GM21367 (cell line): ENCODE measurements around the gene UQCRC2.
"Not testable (repeated sequence)": the region's sequence is repeated elsewhere in the genome, so short reads cannot be mapped to it uniquely, and the experiment has no call there.

Source experiments
- ATAC-seq: cut with Tn5 transposase; IDR thresholded peaks from one replicate; pipeline ENCODE4 v1.9.1; 2021; ENCODE audit not compliant: unreplicated experiment

UQCRC2 gene

DNA sequence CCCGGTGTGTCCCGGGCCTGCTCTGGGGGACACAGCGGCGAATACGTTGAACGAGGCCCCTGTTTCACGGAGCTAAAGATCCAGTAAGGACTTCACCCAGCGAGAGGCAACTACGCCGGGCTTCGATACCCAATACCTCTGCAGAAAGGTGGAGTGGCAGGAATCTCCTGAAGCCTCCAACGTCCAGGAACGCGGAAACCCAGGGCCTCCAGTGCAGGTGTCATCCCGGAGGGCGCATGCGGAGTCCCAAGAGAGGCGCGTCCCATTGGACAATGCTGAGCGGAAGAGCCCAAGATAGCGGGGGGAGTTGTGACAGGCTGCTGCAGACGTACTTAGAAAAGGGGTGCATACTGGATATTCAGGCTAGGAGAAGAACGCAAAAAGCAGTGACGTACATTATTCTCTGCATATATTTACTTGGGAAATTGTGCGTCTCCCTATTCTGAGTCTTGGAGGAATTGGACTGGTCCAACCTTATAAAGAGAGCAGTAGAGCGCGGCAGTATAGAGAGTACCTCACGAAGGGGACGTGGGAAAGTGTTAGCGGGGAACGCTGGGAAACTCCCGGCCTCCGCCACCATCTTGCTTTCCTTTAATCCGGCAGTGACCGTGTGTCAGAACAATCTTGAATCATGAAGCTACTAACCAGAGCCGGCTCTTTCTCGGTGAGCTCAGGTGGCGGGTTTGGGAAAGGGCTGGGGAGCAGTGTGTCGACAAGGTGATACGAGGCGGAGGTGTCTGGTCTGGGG lies at the start of gene UQCRC2:
Gene UQCRC2, plus strand, starts transcription at position 569 of the 748 bp plus-strand sequence. Its CDS starts 63 bp downstream, at position 632.
- ATAC-seq, result peak; percentile 72

DNA sequence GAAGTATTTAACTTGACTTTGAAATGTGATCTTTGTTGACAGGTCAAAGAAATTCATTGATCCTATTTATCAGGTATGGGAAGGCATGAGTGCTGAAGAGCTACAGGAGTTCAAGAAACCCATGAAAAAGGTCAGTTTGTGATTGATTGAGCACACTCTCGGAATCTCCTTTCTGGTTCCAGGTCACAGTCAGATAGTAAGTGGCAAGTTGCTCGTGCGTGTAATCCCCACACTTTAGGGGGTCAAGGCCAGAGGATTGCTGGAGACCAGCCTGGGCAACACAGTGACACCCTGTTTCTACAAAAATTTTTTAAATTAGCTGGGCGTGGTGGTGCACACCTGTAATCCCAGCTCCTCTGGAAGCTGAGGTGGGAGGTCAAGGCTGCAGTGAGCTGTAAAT lies 20.5 kb upstream of the UQCRC2 start:
- not testable (repeated sequence) for ATAC-seq

DNA sequence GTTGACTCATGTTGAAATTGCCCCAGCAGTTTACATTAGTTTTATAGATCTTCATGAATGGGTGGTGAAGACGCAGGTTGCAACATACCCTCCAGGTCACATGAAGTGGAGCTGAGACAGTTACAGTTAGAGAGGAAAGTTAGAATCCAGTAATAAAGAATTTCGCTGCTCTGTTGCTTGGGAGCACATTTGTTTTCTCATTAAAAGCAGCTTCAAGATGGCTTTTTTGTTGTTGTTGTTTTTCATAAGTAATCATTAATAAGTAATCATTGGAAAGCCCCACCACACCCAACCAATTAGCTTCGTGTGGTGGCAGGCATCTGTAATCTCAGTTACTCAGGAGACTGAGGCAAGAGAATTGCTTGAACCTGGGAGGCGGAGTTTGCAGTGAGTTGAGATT lies 19.8 kb upstream of the UQCRC2 start:
- not testable (repeated sequence) for ATAC-seq

DNA sequence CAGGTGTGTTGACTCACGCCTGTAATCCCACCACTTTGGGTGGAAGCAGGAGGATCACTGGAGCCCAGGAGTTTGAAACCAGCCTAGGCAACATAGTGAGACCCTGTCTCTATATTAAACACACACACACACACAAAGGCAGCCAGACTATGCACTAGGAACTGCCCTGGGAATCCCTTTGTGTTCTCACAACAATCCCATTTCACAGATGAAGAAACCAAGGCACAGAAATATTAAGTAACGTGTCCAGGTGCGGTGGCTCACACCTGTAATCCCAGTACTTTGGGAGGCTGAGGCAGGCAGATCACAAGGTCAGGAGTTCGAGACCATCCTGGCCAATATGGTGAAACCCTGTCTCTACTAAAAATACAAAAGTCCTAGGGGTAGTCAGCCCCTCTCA lies 19.4 kb upstream of the UQCRC2 start:
- not testable (repeated sequence) for ATAC-seq

DNA sequence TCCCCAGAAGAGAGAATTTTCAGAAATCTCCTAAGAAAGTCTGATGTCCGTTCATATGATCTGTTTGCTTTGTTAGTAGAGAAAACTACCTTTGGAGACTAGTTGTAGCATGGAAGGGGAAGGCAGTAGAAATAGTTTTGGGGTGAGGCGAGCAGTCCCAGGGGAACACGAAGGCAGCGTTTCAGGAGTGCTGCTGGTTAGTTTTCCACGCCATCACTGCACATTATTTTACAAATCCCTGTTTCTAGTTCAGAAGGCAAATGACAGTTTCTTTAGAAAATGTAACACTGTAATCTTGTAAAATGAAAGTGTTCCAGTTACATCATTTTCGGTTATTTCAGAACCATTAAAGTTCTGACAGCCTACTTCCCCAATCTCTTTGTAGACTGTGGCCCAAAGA lies 16.9 kb upstream of the UQCRC2 start:
- ATAC-seq, result not testable (repeated sequence)

DNA sequence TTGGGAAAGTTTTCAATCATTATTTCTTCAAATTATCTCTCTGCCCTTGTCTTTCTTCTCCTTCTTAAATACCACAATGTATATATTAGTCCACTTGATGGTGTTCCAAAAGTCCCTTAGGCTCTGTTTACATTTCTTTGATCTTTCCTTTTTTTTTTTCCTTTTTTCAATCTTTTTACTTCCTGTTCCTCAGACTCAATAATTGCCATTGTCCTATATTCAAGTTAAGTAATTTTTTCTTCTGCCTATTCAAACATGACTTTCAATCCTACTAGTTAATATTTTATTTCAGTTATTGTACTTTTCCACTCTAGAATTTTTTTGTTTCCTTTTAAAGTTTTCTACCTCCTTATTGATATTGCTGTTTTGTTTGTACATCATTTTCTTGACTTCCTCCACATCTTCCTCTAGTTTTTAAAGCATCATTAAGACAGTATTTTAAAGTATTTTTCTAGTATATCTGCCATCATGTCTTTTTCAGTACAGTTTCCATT lies 15.8 kb upstream of the UQCRC2 start:
- ATAC-seq, result no peak

DNA sequence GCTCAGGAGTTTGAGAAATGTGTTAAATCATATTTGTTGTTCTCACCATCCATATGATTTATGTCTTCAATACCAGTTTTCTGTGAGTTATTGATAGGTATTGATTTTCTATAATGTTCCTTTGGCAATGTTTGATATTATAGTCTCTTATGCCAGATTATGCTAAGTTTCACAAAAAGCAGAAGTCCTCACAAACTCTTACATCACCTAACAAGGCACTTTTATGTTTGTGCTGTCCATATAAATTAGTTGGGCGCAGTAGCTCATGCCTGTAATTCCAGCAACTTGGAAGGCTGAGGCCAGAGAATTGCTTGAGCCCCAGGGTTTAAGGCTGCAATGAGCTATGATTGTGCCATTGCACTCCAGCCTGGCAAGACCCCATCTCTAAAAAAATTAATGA lies 12.6 kb upstream of the UQCRC2 start:
- ATAC-seq, result no peak

DNA sequence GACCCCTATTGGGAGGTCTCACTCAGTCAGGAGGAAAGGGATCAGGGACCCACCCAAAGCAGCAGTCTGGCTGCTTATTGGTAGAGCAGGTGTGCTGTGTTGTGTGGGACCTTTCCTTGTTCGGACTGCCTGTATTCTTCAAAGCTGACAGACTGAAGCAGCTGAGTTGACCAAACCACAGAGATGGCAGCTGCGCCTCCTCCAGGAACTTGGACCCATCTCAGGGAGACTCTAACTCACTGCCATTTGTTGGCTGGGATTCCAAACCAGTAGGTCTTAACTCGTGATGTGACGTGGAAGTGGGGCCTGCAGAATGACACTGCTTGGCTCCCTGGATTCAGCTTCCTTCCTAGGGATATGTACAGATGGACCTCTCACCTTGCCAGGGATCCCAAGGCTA lies 9.6 kb upstream of the UQCRC2 start:
- no peak for ATAC-seq

DNA sequence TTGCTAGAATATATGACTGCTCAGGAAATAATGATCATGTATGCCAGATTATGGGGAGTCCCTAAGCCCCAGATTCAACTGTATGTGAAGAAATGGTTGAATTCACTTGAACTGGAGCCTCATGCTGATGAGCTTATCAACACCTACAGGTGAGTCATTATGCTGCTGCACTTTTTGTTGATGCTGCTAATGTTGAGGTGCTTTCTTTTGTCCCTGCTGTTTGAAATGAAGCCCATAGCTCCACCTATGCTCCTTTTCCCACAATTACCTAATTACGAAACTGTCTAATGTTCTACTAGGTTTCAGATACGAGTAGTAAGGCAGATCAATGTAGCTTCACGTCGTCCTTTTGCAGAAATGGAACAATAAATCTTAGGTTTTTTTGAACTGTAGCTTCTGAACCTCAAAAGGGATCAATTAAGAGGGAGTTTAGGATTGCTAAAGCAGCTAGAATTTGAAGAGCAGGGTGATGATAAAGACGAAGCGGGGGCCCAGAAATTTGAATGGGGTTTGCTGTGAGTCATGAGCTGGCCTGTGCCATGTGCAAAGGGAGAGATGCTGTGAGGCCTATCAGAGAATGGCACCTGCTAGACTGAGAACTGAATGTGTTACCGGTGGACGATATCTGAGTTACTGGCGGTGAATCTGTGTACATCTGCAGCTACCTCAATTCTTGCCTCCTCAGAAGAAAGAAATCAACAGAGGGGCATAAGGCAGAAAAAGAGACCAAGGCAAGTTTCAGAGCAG lies 6.1 kb upstream of the UQCRC2 start:
- ATAC-seq, result no peak

DNA sequence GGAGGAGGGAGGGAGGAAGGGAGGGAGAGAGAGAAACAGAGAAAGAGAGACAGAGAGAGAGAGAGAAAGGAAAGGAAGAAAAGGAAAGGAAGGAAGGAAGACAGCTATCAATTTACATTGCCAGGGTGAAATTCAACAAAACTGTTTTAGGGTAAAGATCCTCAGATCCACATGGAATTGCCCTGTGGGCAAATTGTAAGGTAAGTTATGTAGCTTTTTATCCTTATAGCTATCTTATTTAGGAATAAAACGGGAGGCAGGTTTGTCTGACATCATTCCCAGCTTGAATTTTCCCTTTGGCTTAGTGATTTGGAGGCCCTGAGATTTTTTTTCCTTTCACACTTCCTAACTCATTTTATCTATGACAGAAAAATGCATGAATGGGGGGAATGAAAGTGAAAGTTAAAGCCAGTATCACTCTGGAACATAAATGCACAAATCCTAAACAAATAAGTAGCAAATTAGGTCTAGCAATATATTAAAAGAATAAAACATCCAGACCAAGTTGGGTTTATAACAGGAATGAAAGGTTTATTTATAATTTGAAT lies 3.4 kb upstream of the UQCRC2 start:
- ATAC-seq, result no peak

DNA sequence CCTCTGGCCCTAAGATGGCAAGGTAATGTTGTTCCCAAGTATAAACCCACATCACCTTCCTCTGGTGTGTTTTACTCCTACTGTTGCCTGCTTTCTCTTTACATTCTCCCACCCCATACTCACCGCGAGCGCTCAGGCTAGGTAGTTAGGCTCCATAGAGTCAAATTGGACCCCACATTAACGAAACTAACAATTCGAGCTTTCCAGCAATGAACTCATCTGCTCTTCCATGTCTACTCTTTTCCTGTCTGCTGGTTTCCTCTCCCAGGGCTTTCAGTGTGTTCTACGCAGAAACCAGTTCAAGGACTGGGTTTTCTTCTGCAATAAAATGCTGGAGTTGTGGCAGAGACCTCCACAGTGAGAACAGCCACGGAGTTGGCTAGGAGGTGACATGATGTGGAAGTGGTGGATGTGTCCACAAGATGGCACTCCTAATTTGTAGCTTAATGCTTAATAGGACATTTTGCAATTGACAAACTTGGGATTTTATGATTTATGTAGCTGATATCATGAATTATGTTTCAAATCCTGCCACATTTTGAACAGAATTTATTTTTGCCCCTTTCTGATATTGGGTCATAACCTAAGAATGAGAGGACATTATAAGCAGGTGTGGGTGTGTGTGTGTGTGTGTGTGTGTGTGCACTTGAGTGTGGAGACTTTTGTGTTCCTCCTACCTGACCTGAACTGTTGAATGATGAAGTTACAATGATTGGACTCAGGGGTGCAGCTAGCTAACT lies 2.2 kb upstream of the UQCRC2 start:
- no peak for ATAC-seq

DNA sequence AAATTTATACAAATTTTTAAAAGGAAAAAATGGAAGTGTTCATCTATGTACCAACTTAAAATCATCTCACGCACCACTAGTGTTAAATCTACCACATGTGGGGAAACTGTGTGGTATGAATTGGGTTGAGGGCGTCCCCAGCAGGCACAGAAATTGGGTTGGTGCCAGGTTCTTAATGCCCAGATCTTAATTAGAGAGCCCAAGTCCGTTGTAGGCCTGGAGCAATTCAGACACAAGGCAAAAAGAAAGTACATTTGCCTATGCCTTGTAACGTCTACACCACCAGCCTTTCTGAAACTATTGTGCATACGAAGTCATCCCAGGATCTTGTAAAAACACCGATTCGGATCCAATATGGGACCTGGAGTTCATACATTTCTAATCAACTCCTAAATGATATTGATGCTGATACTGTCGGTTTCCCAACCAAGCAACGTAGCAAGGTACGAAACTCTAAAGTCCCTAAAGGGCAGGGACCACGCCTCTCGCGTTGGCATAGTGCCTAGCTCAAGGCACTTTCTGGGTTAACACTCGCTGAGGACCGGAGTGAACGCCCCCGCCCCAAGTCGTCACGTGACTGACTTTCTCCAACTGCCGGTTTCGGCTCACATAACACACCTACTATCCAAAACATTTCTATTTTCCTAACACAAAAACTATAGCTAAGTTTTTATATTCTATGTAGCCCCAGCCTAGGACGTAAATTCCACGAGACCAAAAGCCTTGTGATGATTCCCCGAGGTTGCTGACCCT lies 945 bp upstream of the UQCRC2 start:
- ATAC-seq, result no peak

DNA sequence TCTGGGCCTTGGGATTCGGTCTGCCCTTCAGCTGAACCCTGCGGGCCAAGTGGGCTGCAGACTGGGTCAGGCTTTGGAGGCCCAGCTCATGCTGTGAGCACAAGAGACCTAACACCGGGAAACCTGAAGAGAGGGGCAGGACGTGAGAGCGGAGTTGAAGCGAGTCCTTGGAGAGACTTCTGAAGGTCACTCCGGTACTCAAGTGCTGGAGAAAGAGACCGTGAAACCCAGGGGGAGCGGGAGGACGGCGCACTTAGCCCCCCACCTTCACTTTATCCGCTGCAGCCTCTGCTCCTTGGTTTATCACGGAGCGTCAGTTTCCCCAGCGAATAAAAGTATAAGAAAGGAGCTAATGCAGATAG lies 361 bp downstream of the UQCRC2 start:
- ATAC-seq, result peak; percentile 24

DNA sequence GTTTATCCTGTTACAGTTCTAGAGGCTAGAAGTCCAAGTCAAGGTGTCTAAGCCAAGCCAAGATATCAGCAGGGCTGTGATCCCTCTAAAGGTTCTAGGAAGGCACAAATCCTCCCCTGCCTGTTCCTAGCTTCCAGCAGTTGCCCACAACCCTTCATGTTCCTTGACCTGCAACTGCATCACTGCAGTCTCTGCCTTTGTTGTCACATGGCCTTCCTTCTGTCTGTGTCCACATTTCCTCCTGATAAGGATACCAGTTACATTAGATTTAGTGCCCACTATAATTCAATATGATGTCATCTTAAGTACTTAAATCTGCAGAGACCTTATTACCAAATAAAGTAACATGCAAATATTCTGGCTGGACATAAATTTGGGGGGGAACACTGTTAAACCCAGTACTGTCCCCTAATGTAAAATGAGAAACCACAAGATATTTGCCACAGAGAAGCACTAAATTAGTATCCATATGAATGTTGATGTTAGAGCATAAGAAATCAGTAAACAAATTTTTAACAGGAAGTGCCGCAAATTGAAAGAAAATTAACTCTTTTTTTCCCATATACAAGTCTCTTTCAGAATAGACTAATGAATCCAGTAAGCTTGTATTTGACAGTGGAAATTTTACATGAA lies 4.7 kb downstream of the UQCRC2 start:
- no peak for ATAC-seq

DNA sequence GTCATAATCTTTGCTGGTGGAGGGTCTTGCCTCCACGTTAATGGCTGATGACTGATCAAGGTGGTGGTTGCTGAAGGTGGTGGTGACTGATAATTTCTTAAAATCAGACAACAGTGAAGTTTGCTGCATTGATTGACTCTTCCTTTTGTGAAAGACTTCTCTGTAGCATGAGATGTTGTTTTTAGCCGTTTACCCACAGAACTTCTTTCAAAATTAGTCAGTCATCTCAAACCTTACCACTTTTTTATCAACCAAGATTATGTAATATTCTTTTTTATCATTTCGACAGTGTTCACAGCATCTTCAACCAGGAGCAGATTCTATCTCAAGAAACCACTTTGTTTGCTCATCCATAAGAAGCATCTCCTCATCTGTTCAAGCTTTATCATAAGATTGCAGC lies 5.9 kb downstream of the UQCRC2 start:
- no peak for ATAC-seq

DNA sequence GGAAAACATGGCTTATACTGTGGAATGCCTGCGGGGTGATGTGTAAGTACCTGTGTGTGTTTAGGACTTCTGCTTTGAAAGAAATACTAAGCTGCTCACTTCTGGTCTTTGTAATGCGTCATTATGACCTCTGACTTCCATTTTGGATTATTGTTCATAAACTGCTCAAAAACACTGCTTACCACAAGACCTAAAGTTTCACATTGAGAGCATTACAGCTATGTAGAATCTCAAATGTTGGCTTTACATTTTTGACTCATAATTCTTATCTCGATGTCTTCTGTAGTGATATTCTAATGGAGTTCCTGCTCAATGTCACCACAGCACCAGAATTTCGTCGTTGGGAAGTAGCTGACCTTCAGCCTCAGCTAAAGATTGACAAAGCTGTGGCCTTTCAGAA lies 9.3 kb downstream of the UQCRC2 start:
- no peak for ATAC-seq

DNA sequence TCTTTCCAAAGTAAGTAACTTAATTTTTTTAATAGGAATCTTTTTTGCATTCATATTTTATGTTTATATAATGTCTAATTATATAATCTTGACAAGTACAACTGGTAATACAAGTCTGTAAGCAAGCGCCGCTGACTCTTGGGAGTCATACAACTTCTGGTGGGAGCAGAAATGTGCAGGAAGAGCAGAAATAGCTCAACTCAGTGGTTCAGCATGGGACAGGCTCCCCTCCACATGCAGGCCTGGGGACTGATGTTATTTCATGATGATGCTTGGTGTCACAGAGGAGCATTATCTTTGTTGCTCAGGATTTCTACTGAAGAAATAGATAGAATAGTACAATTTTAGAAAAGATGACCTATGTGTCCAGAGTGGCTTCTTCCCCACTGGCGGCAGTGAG lies 10.7 kb downstream of the UQCRC2 start:
- ATAC-seq, result no peak

DNA sequence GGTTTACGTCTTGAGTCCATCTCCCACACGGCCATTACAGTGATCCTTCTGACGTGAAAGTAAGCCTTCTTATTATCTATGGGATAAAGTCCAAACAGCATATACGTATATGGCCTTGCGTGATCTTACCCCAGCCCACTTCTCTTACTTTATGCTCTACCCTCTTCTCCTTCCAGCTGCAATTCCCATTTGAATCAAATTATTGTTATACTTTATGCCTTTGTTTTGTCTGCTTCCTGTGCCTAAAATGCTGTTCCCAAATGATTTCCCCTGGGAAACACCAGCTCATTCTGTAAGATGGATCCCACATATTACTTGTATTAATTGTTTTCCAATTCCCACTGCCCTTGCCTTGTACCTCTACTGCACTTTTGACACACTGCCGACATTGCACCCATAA lies 11.2 kb downstream of the UQCRC2 start:
- no peak for ATAC-seq

DNA sequence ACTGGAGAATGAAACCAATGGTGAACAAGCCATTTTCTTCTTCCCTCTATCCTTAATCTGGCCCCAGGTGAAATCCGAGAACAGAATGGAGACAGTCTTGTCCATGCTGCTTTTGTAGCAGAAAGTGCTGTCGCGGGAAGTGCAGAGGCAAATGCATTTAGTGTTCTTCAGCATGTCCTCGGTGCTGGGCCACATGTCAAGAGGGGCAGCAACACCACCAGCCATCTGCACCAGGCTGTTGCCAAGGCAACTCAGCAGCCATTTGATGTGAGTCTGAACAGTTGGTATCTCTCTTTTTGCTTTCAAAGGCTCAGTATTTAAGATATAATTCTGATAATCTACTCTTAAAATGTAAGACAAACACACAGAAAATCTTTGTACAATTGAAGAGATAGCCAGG lies 18.7 kb downstream of the UQCRC2 start:
- no peak for ATAC-seq

DNA sequence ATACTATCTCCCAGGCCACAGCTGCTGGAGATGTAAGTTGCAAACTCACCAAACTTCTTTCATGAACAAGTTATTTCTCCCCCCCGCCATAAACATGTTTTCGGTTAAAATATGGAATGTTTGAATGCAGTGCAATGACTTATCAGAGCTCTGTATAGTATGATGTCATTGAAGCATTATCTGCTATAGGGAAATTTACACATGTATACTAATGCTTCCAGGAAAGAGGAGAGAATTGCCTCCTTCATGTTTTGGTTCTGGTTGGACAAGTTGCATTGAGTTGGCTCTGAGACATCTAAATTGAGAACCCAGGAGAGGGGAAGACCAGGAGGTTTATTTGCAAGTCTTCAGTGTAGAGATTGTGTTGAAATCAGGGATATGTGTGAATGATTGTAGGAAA lies 20.8 kb downstream of the UQCRC2 start:
- ATAC-seq, result no peak
